Thyroid gland (tissue), 4 donors: Measurements from ENCODE around the gene CIITA. TPM values are rescaled to one million over a fixed set of nuclear protein-coding genes. Genes with fewer than 3 reads are reported as not detected.
A peak's percentile ranks its signal among the peaks of the same experiment; 100 is the strongest.

Source experiments
- DNase-seq, 2 donors: peaks; one replicate each; pipeline ENCODE4 v3.0.0-alpha.2; 2019
- H3K27ac ChIP-seq, 3 donors: fragments of 200-600 bp; sonication (generic); 1 replicate in 2 of 3; 2 replicates in 1 of 3; pipeline ENCODE4 v1.5.1; 2016 to 2019; ENCODE audit warnings: mild to moderate bottlenecking in 1 of 3, moderate library complexity in 1 of 3
- H3K27me3 ChIP-seq: fragments of 200-600 bp; sonication (generic); one replicate; pipeline ENCODE4 v1.5.1; 2019
- H3K36me3 ChIP-seq, 2 donors: fragments of 200-600 bp; sonication (generic); one replicate each; pipeline ENCODE4 v1.5.1; 2016 to 2019
- H3K4me1 ChIP-seq, 2 donors: fragments of 200-600 bp; sonication (generic); one replicate each; pipeline ENCODE4 v1.5.1; 2017 to 2019
- H3K4me3 ChIP-seq, 3 donors: fragments of 200-600 bp; sonication (generic); replicated peaks in 1 of 3; 1 replicate in 2 of 3; 2 replicates in 1 of 3; pipeline ENCODE4 v1.5.1; 2016; ENCODE audit warnings: mild to moderate bottlenecking in 1 of 3
- H3K9me3 ChIP-seq: fragments of 200-600 bp; sonication (generic); one replicate; pipeline ENCODE4 v1.5.1; 2017
- CTCF ChIP-seq, 6 experiments: fragments of 200-600 bp in 3 of 6; fragments of 450-650 bp in 3 of 6; sonication (generic) in 3 of 6; IDR thresholded peaks; one replicate each; pipeline ENCODE4 v1.5.1; 2016 to 2019; ENCODE audit warnings: antibody characterized with exemption in 6 of 6, mild to moderate bottlenecking in 2 of 6, inconsistent platforms in 1 of 6, moderate library complexity in 1 of 6
- POLR2A ChIP-seq, 2 donors: fragments of 450-650 bp; IDR thresholded peaks; one replicate each; pipeline ENCODE4 v1.6.1; 2017; ENCODE audit warnings: antibody characterized with exemption in 2 of 2, mild to moderate bottlenecking in 2 of 2, moderate library complexity in 1 of 2
- WGBS, 2 donors: methylation state at CpG; one replicate each; pipeline ENCODE4 v1.1.5; 2017; 5-methylcytosine and 5-hydroxymethylcytosine counted together
- intact Hi-C: fragments of 100-400 bp; cut with DNase I; formaldehyde crosslinking; loops from one replicate; pipeline ENCODE4 v1.15.1; 2023
- total RNA-seq, 4 donors: library from RNA; depleted of rRNA; stranded (reverse); fragments of >200 nt; gene quantifications; one replicate each; pipeline ENCODE4 v1.2.3, GENCODE V29; 2016

Gene CIITA
- total RNA-seq, 4 donors from 2014 or later, result 1.8 to 14.3 (median 10.0) TPM

GRCh38 chr16:10934325-10935107 is 57.5 kb downstream of the CIITA start:
- Histone ChIP-seq H3K4me1 (peaks cover 36 to 50% of the 10 kb centered on the region in 2 donors), H3K9me3 (no peaks in the 10 kb centered on the region), H3K27ac (no peak overlapping the region), H3K4me3 (no peak overlapping the region), H3K27me3 (no peaks in the 10 kb centered on the region), H3K36me3 (peaks cover 0 to 4% of the 10 kb centered on the region in 2 donors)
- DNase-seq, result no peak
- TF ChIP-seq CTCF (IDR thresholded peaks at IDR 0.05) (no peak), POLR2A (IDR thresholded peaks at IDR 0.05) (no peak)
- intact Hi-C loops, result no loop called here
- 96% methylated on average over 12 to 13 of the region's 13 CpGs for WGBS, 2 donors

- Histone ChIP-seq H3K36me3 (peaks cover 0 to 4% of the 10 kb centered on the region in 2 donors), H3K9me3 (no peaks in the 10 kb centered on the region), H3K27me3 (no peaks in the 10 kb centered on the region), H3K27ac (no peak overlapping the region), H3K4me3 (no peak overlapping the region), H3K4me1 (peaks cover 44 to 53% of the 10 kb centered on the region in 2 donors)
- TF ChIP-seq POLR2A (IDR thresholded peaks at IDR 0.05) (no peak), CTCF (IDR thresholded peaks at IDR 0.05) (no peak)
- intact Hi-C loops, result no loop called here
- DNase-seq, result no peak
- 54 to 69% methylated on average over 7 of the region's 7 CpGs for WGBS, 2 donors
Observed at GRCh38 chr16:10935226-10935915, 58.4 kb downstream of the CIITA start.

GRCh38 chr16:10936272-10936984 is 59.4 kb downstream of the CIITA start:
- Histone ChIP-seq H3K27me3 (no peaks in the 10 kb centered on the region), H3K4me1 (peaks cover 55 to 61% of the 10 kb centered on the region in 2 donors), H3K36me3 (peaks cover 0 to 4% of the 10 kb centered on the region in 2 donors), H3K4me3 (no peak overlapping the region), H3K9me3 (no peaks in the 10 kb centered on the region), H3K27ac (peak overlapping the region in 1 of 3 donors; percentile 48)
- WGBS, 2 donors, result 61 to 74% methylated on average over 8 of the region's 8 CpGs
- intact Hi-C loops, result no loop called here
- DNase-seq, result no peak
- TF ChIP-seq POLR2A (IDR thresholded peaks at IDR 0.05), result no peak

GRCh38 chr16:10937068-10937859 is 60.3 kb downstream of the CIITA start:
- intact Hi-C loops, result no loop called here
- no peaks in the 10 kb centered on the region for H3K27me3 ChIP-seq
- WGBS, 2 donors, result 15 to 25% methylated on average over 7 to 11 of the region's 11 CpGs
- no peaks in the 10 kb centered on the region for H3K9me3 ChIP-seq
- DNase-seq, result peak; percentile 72 to 82
- peaks cover 56 to 61% of the 10 kb centered on the region in 2 donors for H3K4me1 ChIP-seq
- peak overlapping the region; percentile 48 to 70 (median 62) for H3K27ac ChIP-seq
- no peak overlapping the region for H3K4me3 ChIP-seq
- no peak for TF ChIP-seq POLR2A (IDR thresholded peaks at IDR 0.05)
- TF ChIP-seq CTCF (IDR thresholded peaks at IDR 0.05), result no peak
- peaks cover 0 to 4% of the 10 kb centered on the region in 2 donors for H3K36me3 ChIP-seq

GRCh38 chr16:10938321-10938720 is 61.3 kb downstream of the CIITA start:
- DNase-seq, result no peak
- TF ChIP-seq POLR2A (IDR thresholded peaks at IDR 0.05), result no peak
- TF ChIP-seq CTCF (IDR thresholded peaks at IDR 0.05), result no peak
- Histone ChIP-seq H3K4me3 (no peak overlapping the region), H3K27ac (peak overlapping the region in 2 of 3 donors; percentile 48 to 53), H3K36me3 (peaks cover 0 to 3% of the 10 kb centered on the region in 2 donors), H3K4me1 (peaks cover 62 to 69% of the 10 kb centered on the region in 2 donors), H3K27me3 (no peaks in the 10 kb centered on the region), H3K9me3 (no peaks in the 10 kb centered on the region)
- WGBS, 2 donors, result 77 to 82% methylated on average over 6 to 7 of the region's 7 CpGs
- intact Hi-C loops, result no loop called here
